HEK293 (cell line): Measurements from ENCODE around the gene MTOR.

ENCODE experiments used
- CTCF ChIA-PET: fragments of 350-600 bp; formaldehyde crosslinking; extraction: SDS; loops from one replicate; lab custom pipeline; 2021; ENCODE audit warnings: antibody characterized with exemption; lab: Yijun Ruan, JAX
- POLR2A ChIA-PET: fragments of 300-600 bp; formaldehyde crosslinking; extraction: SDS; loops from one replicate; lab custom pipeline; 2020; ENCODE audit warnings: antibody characterized with exemption, inconsistent platforms; lab: Yijun Ruan, JAX
- H3K27ac ChIP-seq: fragments of 200-500 bp; sonication (Bioruptor generic); 2 replicates; pipeline ENCODE4 v1.5.1; 2014; ENCODE audit warnings: low read depth, low read length, control low read depth, inconsistent platforms; ENCODE audit errors: extremely low read depth
- H3K36me3 ChIP-seq, 2 experiments: fragments of 200-500 bp in 1 of 2; sonication (Bioruptor generic) in 1 of 2; 1 replicate in 1 of 2; 2 replicates in 1 of 2; pipeline ENCODE4 v1.5.1; 2014 to 2017; ENCODE audit warnings: inconsistent platforms in 2 of 2, low read length in 2 of 2; ENCODE audit not compliant: control insufficient read depth in 2 of 2, insufficient read depth in 1 of 2
- H3K4me1 ChIP-seq: fragments of 200-500 bp; sonication (Bioruptor generic); 2 replicates; pipeline ENCODE4 v1.5.1; 2014; ENCODE audit warnings: mild to moderate bottlenecking, low read length, inconsistent platforms; ENCODE audit not compliant: control insufficient read depth, insufficient read depth
- H3K4me3 ChIP-seq: 2 replicates; pipeline ENCODE4 v1.5.1; 2011; ENCODE audit warnings: low read depth, mild to moderate bottlenecking, control low read depth, low read length, moderate library complexity
- H3K9me3 ChIP-seq: fragments of 200-500 bp; sonication (Bioruptor generic); 2 replicates; pipeline ENCODE4 v1.5.1; 2014; ENCODE audit warnings: low read depth, low read length, inconsistent platforms; ENCODE audit not compliant: control insufficient read depth, insufficient read depth
- BCL11A ChIP-seq: fragments of 450-650 bp; formaldehyde crosslinking; IDR thresholded peaks from 2 replicates; pipeline ENCODE4 v1.5.1; 2016; ENCODE audit warnings: low read depth, missing biosample characterization, missing genetic modification characterization
- EGR2 ChIP-seq: fragments of 450-650 bp; formaldehyde crosslinking; IDR thresholded peaks from 2 replicates; pipeline ENCODE4 v1.5.1; 2016; ENCODE audit warnings: low read depth, missing biosample characterization, missing genetic modification characterization
- ELK4 ChIP-seq: IDR thresholded peaks from 2 replicates; pipeline ENCODE4 v1.6.1; 2011; ENCODE audit warnings: mild to moderate bottlenecking, low read depth, low read length, borderline replicate concordance
- GFI1B ChIP-seq: fragments of 450-650 bp; formaldehyde crosslinking; IDR thresholded peaks from 2 replicates; pipeline ENCODE4 v1.5.1; 2016; ENCODE audit warnings: missing biosample characterization, missing genetic modification characterization
- GLI4 ChIP-seq: fragments of 450-650 bp; formaldehyde crosslinking; IDR thresholded peaks from 2 replicates; pipeline ENCODE4 v1.5.1; 2016; ENCODE audit warnings: missing biosample characterization, missing genetic modification characterization
- KLF1 ChIP-seq: fragments of 450-650 bp; formaldehyde crosslinking; IDR thresholded peaks from 2 replicates; pipeline ENCODE4 v1.5.1; 2016; ENCODE audit warnings: missing biosample characterization, missing genetic modification characterization
- REPIN1 ChIP-seq: fragments of 450-650 bp; formaldehyde crosslinking; IDR thresholded peaks from 2 replicates; pipeline ENCODE4 v1.5.1; 2017; ENCODE audit warnings: missing biosample characterization, missing genetic modification characterization, low read depth
- REST ChIP-seq: fragments of 450-650 bp; formaldehyde crosslinking; IDR thresholded peaks from 2 replicates; pipeline ENCODE4 v1.5.1; 2016; ENCODE audit warnings: missing biosample characterization, missing genetic modification characterization
- ZBTB20 ChIP-seq: fragments of 450-650 bp; formaldehyde crosslinking; IDR thresholded peaks from 2 replicates; pipeline ENCODE4 v1.5.1; 2016; ENCODE audit warnings: missing biosample characterization, missing genetic modification characterization
- ZBTB7A ChIP-seq: fragments of 450-650 bp; formaldehyde crosslinking; IDR thresholded peaks from 2 replicates; pipeline ENCODE4 v1.5.1; 2016; ENCODE audit warnings: low read depth, missing biosample characterization, missing genetic modification characterization
- ZIC2 ChIP-seq: fragments of 450-650 bp; formaldehyde crosslinking; IDR thresholded peaks from 2 replicates; pipeline ENCODE4 v1.5.1; 2016; ENCODE audit warnings: missing biosample characterization, missing genetic modification characterization
- ZNF112 ChIP-seq: fragments of 450-650 bp; formaldehyde crosslinking; IDR thresholded peaks from 2 replicates; pipeline ENCODE4 v1.5.0; 2017; ENCODE audit warnings: missing biosample characterization, missing genetic modification characterization
- ZNF114 ChIP-seq: fragments of 450-650 bp; formaldehyde crosslinking; IDR thresholded peaks from 2 replicates; pipeline ENCODE4 v1.5.0; 2017; ENCODE audit warnings: missing biosample characterization, missing genetic modification characterization
- ZNF121 ChIP-seq: fragments of 450-650 bp; formaldehyde crosslinking; IDR thresholded peaks from 2 replicates; pipeline ENCODE4 v1.5.1; 2016; ENCODE audit warnings: missing biosample characterization, missing genetic modification characterization
- ZNF16 ChIP-seq: fragments of 450-650 bp; formaldehyde crosslinking; IDR thresholded peaks from 2 replicates; pipeline ENCODE4 v1.5.1; 2016; ENCODE audit warnings: low read depth, missing biosample characterization, missing genetic modification characterization
- ZNF184 ChIP-seq: fragments of 450-650 bp; IDR thresholded peaks from 2 replicates; pipeline ENCODE4 v1.5.1; 2018; ENCODE audit warnings: missing biosample characterization, mild to moderate bottlenecking, missing genetic modification characterization
- ZNF2 ChIP-seq: fragments of 450-650 bp; formaldehyde crosslinking; IDR thresholded peaks from 2 replicates; pipeline ENCODE4 v1.5.1; 2016; ENCODE audit warnings: missing biosample characterization, missing genetic modification characterization
- ZNF266 ChIP-seq: fragments of 450-650 bp; formaldehyde crosslinking; IDR thresholded peaks from 2 replicates; pipeline ENCODE4 v1.5.1; 2016; ENCODE audit warnings: missing biosample characterization, missing genetic modification characterization, low read depth
- ZNF335 ChIP-seq: fragments of 450-650 bp; formaldehyde crosslinking; conservative IDR thresholded peaks from 2 replicates; pipeline ENCODE4 v1.5.1; 2016; ENCODE audit warnings: missing biosample characterization, missing genetic modification characterization
- ZNF510 ChIP-seq: fragments of 450-650 bp; formaldehyde crosslinking; IDR thresholded peaks from 2 replicates; pipeline ENCODE4 v1.5.1; 2018; ENCODE audit warnings: mild to moderate bottlenecking, missing genetic modification characterization, missing biosample characterization; ENCODE audit not compliant: insufficient replicate concordance
- ZNF514 ChIP-seq: fragments of 450-650 bp; formaldehyde crosslinking; IDR thresholded peaks from 2 replicates; pipeline ENCODE4 v1.5.1; 2016; ENCODE audit warnings: missing biosample characterization, missing genetic modification characterization
- ZNF585B ChIP-seq: fragments of 450-650 bp; formaldehyde crosslinking; IDR thresholded peaks from 2 replicates; pipeline ENCODE4 v1.5.1; 2016; ENCODE audit warnings: missing biosample characterization, missing genetic modification characterization
- ZNF596 ChIP-seq: fragments of 450-650 bp; IDR thresholded peaks from 2 replicates; pipeline ENCODE4 v1.5.0; 2018; ENCODE audit warnings: missing biosample characterization, mild to moderate bottlenecking, missing genetic modification characterization, moderate library complexity
- ZNF600 ChIP-seq: fragments of 450-650 bp; formaldehyde crosslinking; IDR thresholded peaks from 2 replicates; pipeline ENCODE4 v1.5.1; 2016; ENCODE audit warnings: missing biosample characterization, missing genetic modification characterization
- ZNF639 ChIP-seq: fragments of 450-650 bp; formaldehyde crosslinking; IDR thresholded peaks from 2 replicates; pipeline ENCODE4 v1.5.1; 2016; ENCODE audit warnings: missing biosample characterization, missing genetic modification characterization
- ZNF670 ChIP-seq: fragments of 450-650 bp; formaldehyde crosslinking; IDR thresholded peaks from 2 replicates; pipeline ENCODE4 v1.5.1; 2016; ENCODE audit warnings: missing biosample characterization, missing genetic modification characterization, low read depth
- ZNF677 ChIP-seq: fragments of 450-650 bp; IDR thresholded peaks from 2 replicates; pipeline ENCODE4 v1.5.0; 2018; ENCODE audit warnings: missing biosample characterization, mild to moderate bottlenecking, missing genetic modification characterization, moderate library complexity
- ZNF747 ChIP-seq: fragments of 450-650 bp; formaldehyde crosslinking; IDR thresholded peaks from 2 replicates; pipeline ENCODE4 v1.5.1; 2016; ENCODE audit warnings: missing biosample characterization, missing genetic modification characterization
- ZNF785 ChIP-seq: fragments of 450-650 bp; formaldehyde crosslinking; IDR thresholded peaks from 2 replicates; pipeline ENCODE4 v1.5.1; 2016; ENCODE audit warnings: missing biosample characterization, missing genetic modification characterization
- ZSCAN16 ChIP-seq: fragments of 450-650 bp; formaldehyde crosslinking; IDR thresholded peaks from 2 replicates; pipeline ENCODE4 v1.5.1; 2016; ENCODE audit warnings: missing biosample characterization, missing genetic modification characterization
- TF ChIP-seq, protein P1 (sequence below): fragments of 450-650 bp; formaldehyde crosslinking; IDR thresholded peaks from 2 replicates; pipeline ENCODE4; 2016; ENCODE audit warnings: missing biosample characterization, missing genetic modification characterization

MTOR gene

DNA sequence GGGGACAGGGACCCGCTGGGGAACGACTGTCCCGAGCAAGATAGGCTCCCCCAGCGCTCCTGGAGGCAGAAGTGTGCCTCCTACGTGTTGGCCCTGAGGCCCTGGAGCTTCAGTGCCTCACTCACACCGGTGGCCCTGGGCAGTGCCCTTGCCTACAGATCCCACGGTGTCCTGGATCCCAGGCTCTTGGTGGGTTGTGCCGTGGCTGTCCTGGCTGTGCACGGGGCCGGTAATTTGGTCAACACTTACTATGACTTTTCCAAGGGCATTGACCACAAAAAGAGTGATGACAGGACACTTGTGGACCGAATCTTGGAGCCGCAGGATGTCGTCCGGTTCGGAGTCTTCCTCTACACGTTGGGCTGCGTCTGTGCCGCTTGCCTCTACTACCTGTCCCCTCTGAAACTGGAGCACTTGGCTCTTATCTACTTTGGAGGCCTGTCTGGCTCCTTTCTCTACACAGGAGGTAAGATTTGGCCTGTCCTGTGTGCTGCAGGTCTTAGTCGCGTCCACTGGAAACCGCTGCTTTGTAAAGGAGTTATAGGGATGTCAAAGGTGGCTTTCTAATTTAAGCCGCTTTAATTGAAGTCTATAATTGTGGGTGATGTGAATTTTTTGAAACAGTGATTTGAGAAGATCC, 11.4 kb upstream of the MTOR start (continued):
- TF ChIP-seq REST (tag by site-specific recombination) (no peak), ZNF335 (peak; percentile 76), EGR2 (tag by site-specific recombination) (no peak), ZNF514 (tag by site-specific recombination) (no peak), ZBTB20 (tag by site-specific recombination) (peak; percentile 69; the same call in 1 of the 2 replicates), ZBTB7A (tag by site-specific recombination) (no peak), GLI4 (no peak), ZNF785 (tag by site-specific recombination) (no peak), ZNF639 (tag by site-specific recombination) (0 out of 2 replicates have a peak, but pooled peaks have one; percentile 4), GFI1B (no peak), KLF1 (tag by site-specific recombination) (no peak), ZNF16 (no peak), ZNF114 (tag by site-specific recombination) (no peak), ZNF510 (tag by site-specific recombination) (no peak), ZSCAN16 (tag by site-specific recombination) (no peak), ZNF677 (tag by site-specific recombination) (no peak), ZNF2 (no peak; the same call in 1 of the 2 replicates)

GRCh38 chr1:11272832-11273594, 10.7 kb upstream of the MTOR start, which contains the start of gene UBIAD1:
Gene UBIAD1 (plus strand): TSS chr1:11273198. CDS start chr1:11273532, 334 bp downstream.
- Histone ChIP-seq H3K27ac (peak within 1 kb of the TSS; percentile 69), H3K9me3 (no peaks in the 10 kb centered on the region), H3K4me1 (peaks cover 2% of the 10 kb centered on the region; the same call in 1 of the 2 replicates), H3K36me3 (peaks cover 4 to 23% of the 10 kb centered on the region in 2 experiments; a peak in 2 of 3 replicates), H3K4me3 (peak within 1 kb of the TSS; percentile 88)
- CTCF ChIA-PET, result interaction anchor here (0.6 to 2.9 kb wide), 4 partner anchors 10 to 576 kb away, joined by 3 to 13 read pairs (median 4); no protein-coding TSS in a partner anchor
- POLR2A ChIA-PET, result interaction anchor here (0.5 to 6.0 kb wide), 8 partner anchors 9 to 371 kb away, joined by 3 to 49 read pairs (median 4); partner anchors contain the start of genes EXOSC10 and MTOR
- no peak for TF ChIP-seq ZNF266 (tag by site-specific recombination)
- TF ChIP-seq ZNF596, result no peak
- TF ChIP-seq BCL11A (tag by site-specific recombination), result 0 out of 2 replicates have a peak, but pooled peaks have one; percentile 47
- 0 out of 2 replicates have a peak, but pooled peaks have one; percentile 15 for TF ChIP-seq ZNF184 (tag by site-specific recombination)
- no peak for TF ChIP-seq ZNF747 (tag by site-specific recombination)
- TF ChIP-seq ZNF670 (tag by site-specific recombination), result no peak
- peak; percentile 65; the same call in 1 of the 2 replicates for TF ChIP-seq ZNF121
- peak; percentile 95 for TF ChIP-seq REPIN1 (tag by site-specific recombination)
- TF ChIP-seq ZNF585B (tag by site-specific recombination), result no peak; the same call in 1 of the 2 replicates
- no peak for TF ChIP-seq ELK4
- 0 out of 2 replicates have a peak, but pooled peaks have one; percentile 22 for TF ChIP-seq ZNF600 (tag by site-specific recombination)
- TF ChIP-seq, protein P1, sequence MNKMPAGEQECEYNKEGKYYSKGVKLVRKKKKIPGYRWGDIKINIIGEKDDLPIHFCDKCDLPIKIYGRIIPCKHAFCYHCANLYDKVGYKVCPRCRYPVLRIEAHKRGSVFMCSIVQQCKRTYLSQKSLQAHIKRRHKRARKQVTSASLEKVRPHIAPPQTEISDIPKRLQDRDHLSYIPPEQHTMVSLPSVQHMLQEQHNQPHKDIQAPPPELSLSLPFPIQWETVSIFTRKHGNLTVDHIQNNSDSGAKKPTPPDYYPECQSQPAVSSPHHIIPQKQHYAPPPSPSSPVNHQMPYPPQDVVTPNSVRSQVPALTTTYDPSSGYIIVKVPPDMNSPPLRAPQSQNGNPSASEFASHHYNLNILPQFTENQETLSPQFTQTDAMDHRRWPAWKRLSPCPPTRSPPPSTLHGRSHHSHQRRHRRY (tag by site-specific recombination), result no peak
- TF ChIP-seq ZNF112, result no peak
- peak; percentile 43 for TF ChIP-seq ZIC2 (tag by site-specific recombination)
